Mucosa of rectum (tissue), 2 donors: Measurements from ENCODE around the gene EFCAB13.

Source experiments
- H3K27ac ChIP-seq, 2 donors: one replicate each; pipeline ENCODE4 v1.7.0; 2013; ENCODE audit warnings: inconsistent platforms in 2 of 2, low read depth in 2 of 2, low read length in 2 of 2
- H3K27me3 ChIP-seq, 2 donors: one replicate each; pipeline ENCODE4 v1.7.0; 2013; ENCODE audit warnings: low read length in 2 of 2; ENCODE audit not compliant: control insufficient read depth in 2 of 2, insufficient read depth in 2 of 2
- H3K36me3 ChIP-seq, 2 donors: one replicate each; pipeline ENCODE4 v1.7.0; 2013; ENCODE audit warnings: low read length in 2 of 2; ENCODE audit not compliant: control insufficient read depth in 2 of 2, insufficient read depth in 2 of 2
- H3K4me1 ChIP-seq, 2 donors: one replicate each; pipeline ENCODE4 v1.7.0; 2013; ENCODE audit warnings: low read length in 2 of 2, mild to moderate bottlenecking in 1 of 2; ENCODE audit not compliant: control insufficient read depth in 2 of 2, insufficient read depth in 2 of 2
- H3K4me3 ChIP-seq, 2 donors: one replicate each; pipeline ENCODE4 v1.7.0; 2013; ENCODE audit warnings: low read length in 2 of 2
- H3K9ac ChIP-seq, 2 donors: one replicate each; pipeline ENCODE4 v1.7.0; 2013; ENCODE audit warnings: low read length in 2 of 2, low read depth in 1 of 2, mild to moderate bottlenecking in 1 of 2
- H3K9me3 ChIP-seq, 2 donors: one replicate each; pipeline ENCODE4 v1.7.0; 2013; ENCODE audit warnings: low read length in 2 of 2; ENCODE audit not compliant: control insufficient read depth in 2 of 2
- donor health status: healthy.
- donor health status: Normal muscosa, but diverticular disease.

EFCAB13 gene

GRCh38 chr17:47310186-47310733 lies 13.5 kb upstream of the EFCAB13 start:
- Histone ChIP-seq H3K27me3 (no peaks in the 10 kb centered on the region), H3K4me1 (no peaks in the 10 kb centered on the region), H3K9ac (no peak overlapping the region), H3K9me3 (no peaks in the 10 kb centered on the region), H3K27ac (no peak overlapping the region), H3K36me3 (peaks cover 4 to 5% of the 10 kb centered on the region in 2 donors), H3K4me3 (no peak overlapping the region)

GRCh38 chr17:47311420-47311819 lies 12.3 kb upstream of the EFCAB13 start:
- no peaks in the 10 kb centered on the region for H3K27me3 ChIP-seq
- H3K36me3 ChIP-seq, result peaks cover 4 to 5% of the 10 kb centered on the region in 2 donors
- H3K9ac ChIP-seq, result no peak overlapping the region
- no peaks in the 10 kb centered on the region for H3K9me3 ChIP-seq
- H3K4me3 ChIP-seq, result no peak overlapping the region
- H3K27ac ChIP-seq, result no peak overlapping the region
- H3K4me1 ChIP-seq, result peaks cover 2 to 7% of the 10 kb centered on the region in 2 donors

GRCh38 chr17:47315451-47316266 lies 8.1 kb upstream of the EFCAB13 start:
- Histone ChIP-seq H3K9ac (no peak overlapping the region), H3K4me3 (no peak overlapping the region), H3K27ac (peak overlapping the region; percentile 50 to 71), H3K36me3 (peaks cover 0 to 5% of the 10 kb centered on the region in 2 donors), H3K9me3 (no peaks in the 10 kb centered on the region), H3K4me1 (peaks cover 2 to 9% of the 10 kb centered on the region in 2 donors), H3K27me3 (no peaks in the 10 kb centered on the region)

- Histone ChIP-seq H3K9me3 (no peaks in the 10 kb centered on the region), H3K27ac (peak overlapping the region; percentile 50 to 71), H3K9ac (no peak overlapping the region), H3K36me3 (no peaks in the 10 kb centered on the region), H3K4me1 (peaks cover 2 to 9% of the 10 kb centered on the region in 2 donors), H3K4me3 (no peak overlapping the region), H3K27me3 (no peaks in the 10 kb centered on the region)
Measured at GRCh38 chr17:47316311-47316710, 7.4 kb upstream of the EFCAB13 start.

GRCh38 chr17:47317119-47317518 lies 6.6 kb upstream of the EFCAB13 start:
- Histone ChIP-seq H3K27ac (peak overlapping the region in 1 of 2 donors; percentile 28), H3K9ac (no peak overlapping the region), H3K9me3 (no peaks in the 10 kb centered on the region)

GRCh38 chr17:47318197-47318918 lies 5.4 kb upstream of the EFCAB13 start:
- H3K27me3 ChIP-seq, result no peaks in the 10 kb centered on the region
- peaks cover 5 to 13% of the 10 kb centered on the region in 2 donors for H3K4me1 ChIP-seq
- no peak overlapping the region for H3K4me3 ChIP-seq
- no peaks in the 10 kb centered on the region for H3K36me3 ChIP-seq
- H3K9me3 ChIP-seq, result no peaks in the 10 kb centered on the region
- no peak overlapping the region for H3K27ac ChIP-seq
- no peak overlapping the region for H3K9ac ChIP-seq

More at GRCh38 chr17:47317119-47317518, 6.6 kb upstream of the EFCAB13 start:
- Histone ChIP-seq H3K36me3 (no peaks in the 10 kb centered on the region), H3K4me3 (no peak overlapping the region), H3K4me1 (peaks cover 2 to 9% of the 10 kb centered on the region in 2 donors), H3K27me3 (no peaks in the 10 kb centered on the region)

- no peak overlapping the region for H3K27ac ChIP-seq
- no peak overlapping the region for H3K4me3 ChIP-seq
- peaks cover 11% of the 10 kb centered on the region in 2 donors for H3K4me1 ChIP-seq
- no peak overlapping the region for H3K9ac ChIP-seq
- no peaks in the 10 kb centered on the region for H3K9me3 ChIP-seq
- no peaks in the 10 kb centered on the region for H3K36me3 ChIP-seq
- no peaks in the 10 kb centered on the region for H3K27me3 ChIP-seq
Measured at GRCh38 chr17:47320879-47321502, 2.8 kb upstream of the EFCAB13 start.

GRCh38 chr17:47324224-47325020 lies 667 bp downstream of the EFCAB13 start:
- peaks cover 4 to 10% of the 10 kb centered on the region in 2 donors for H3K4me1 ChIP-seq
- H3K27ac ChIP-seq, result peak overlapping the region; percentile 90 to 95
- no peaks in the 10 kb centered on the region for H3K27me3 ChIP-seq
- peak overlapping the region; percentile 83 to 97 for H3K4me3 ChIP-seq
- H3K9ac ChIP-seq, result peak overlapping the region; percentile 82 to 91
- no peaks in the 10 kb centered on the region for H3K9me3 ChIP-seq
- no peaks in the 10 kb centered on the region for H3K36me3 ChIP-seq

- Histone ChIP-seq H3K4me1 (peaks cover 4 to 10% of the 10 kb centered on the region in 2 donors), H3K36me3 (no peaks in the 10 kb centered on the region), H3K9me3 (no peaks in the 10 kb centered on the region), H3K9ac (no peak overlapping the region), H3K4me3 (no peak overlapping the region), H3K27me3 (no peaks in the 10 kb centered on the region), H3K27ac (no peak overlapping the region)
Measured at GRCh38 chr17:47325176-47325575, 1.4 kb downstream of the EFCAB13 start.
